ENCODE data around the gene NOP9. TPM values are rescaled to one million over a fixed set of nuclear protein-coding genes. Genes with fewer than 3 reads are reported as not detected.
"Not testable (repeated sequence)": the region's sequence is repeated elsewhere in the genome, so short reads cannot be mapped to it uniquely, and the experiment has no call there.

The NOP9 gene
- total RNA-seq, 4 donors from 2014 or later: 14.5 to 30.0 (median 22.4) TPM

DNA sequence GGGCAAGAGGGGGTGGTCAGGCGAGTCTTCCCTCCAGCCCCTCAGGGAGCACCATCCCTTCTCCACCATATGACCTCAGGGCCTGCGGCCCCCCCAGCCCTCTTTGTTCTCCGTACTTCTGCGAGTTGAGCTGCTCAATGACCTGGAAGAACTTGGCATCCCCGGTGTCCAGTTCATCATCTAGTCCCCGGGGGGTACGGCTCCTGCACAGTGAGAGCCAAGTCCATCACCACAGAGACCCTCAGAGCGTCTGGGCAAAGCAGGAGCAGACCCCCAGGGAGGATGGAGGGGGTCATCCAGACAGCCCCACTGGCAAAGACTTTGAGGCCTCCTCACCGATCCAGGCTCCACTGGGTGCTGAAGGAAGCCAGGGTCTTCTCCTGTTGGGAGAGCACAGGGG, 26.3 kb downstream of the NOP9 start:
- Histone ChIP-seq H3K27ac (no peak overlapping the region), H3K27me3 (no peaks in the 10 kb centered on the region)
- TF ChIP-seq, protein P1, sequence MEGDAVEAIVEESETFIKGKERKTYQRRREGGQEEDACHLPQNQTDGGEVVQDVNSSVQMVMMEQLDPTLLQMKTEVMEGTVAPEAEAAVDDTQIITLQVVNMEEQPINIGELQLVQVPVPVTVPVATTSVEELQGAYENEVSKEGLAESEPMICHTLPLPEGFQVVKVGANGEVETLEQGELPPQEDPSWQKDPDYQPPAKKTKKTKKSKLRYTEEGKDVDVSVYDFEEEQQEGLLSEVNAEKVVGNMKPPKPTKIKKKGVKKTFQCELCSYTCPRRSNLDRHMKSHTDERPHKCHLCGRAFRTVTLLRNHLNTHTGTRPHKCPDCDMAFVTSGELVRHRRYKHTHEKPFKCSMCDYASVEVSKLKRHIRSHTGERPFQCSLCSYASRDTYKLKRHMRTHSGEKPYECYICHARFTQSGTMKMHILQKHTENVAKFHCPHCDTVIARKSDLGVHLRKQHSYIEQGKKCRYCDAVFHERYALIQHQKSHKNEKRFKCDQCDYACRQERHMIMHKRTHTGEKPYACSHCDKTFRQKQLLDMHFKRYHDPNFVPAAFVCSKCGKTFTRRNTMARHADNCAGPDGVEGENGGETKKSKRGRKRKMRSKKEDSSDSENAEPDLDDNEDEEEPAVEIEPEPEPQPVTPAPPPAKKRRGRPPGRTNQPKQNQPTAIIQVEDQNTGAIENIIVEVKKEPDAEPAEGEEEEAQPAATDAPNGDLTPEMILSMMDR (IDR thresholded peaks at IDR 0.05): no peak
- no peak for TF ChIP-seq POLR2A (IDR thresholded peaks at IDR 0.05)

DNA sequence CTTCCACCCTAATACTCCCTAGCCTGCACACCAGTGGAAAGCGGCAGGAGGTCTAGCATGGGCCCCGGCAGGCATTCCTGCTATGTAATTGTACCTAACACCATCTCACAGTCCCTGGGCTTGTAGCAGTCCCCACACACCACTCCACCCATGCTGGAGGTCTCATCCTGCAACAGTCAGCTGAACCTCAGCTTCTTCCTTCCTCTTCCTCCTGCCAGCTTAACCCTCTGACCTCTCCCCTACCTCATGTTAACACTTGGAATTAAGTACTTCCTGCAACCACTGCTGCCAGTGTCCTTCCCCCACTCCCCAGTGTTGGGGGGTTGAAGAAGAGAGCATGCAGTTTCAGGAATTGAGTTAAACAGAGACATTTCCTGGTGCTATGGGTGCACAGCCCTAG, 27.7 kb downstream of the NOP9 start:
- TF ChIP-seq, protein P1 (IDR thresholded peaks at IDR 0.05): no peak
- TF ChIP-seq POLR2A (IDR thresholded peaks at IDR 0.05): no peak
- Histone ChIP-seq H3K27ac (no peak overlapping the region), H3K27me3 (no peaks in the 10 kb centered on the region), H3K4me1 (peaks cover 0 to 3% (median 2%) of the 10 kb centered on the region in 4 donors), H3K4me3 (no peak overlapping the region), H3K9me3 (no peaks in the 10 kb centered on the region), H3K36me3 (no peaks in the 10 kb centered on the region)
- no peak for DNase-seq

More for the DNA sequence above, 26.3 kb downstream of the NOP9 start:
- no peak for DNase-seq
- H3K36me3 ChIP-seq: no peaks in the 10 kb centered on the region
- H3K9me3 ChIP-seq: no peaks in the 10 kb centered on the region
- no peak overlapping the region for H3K4me3 ChIP-seq
- H3K4me1 ChIP-seq: no peaks in the 10 kb centered on the region

DNA sequence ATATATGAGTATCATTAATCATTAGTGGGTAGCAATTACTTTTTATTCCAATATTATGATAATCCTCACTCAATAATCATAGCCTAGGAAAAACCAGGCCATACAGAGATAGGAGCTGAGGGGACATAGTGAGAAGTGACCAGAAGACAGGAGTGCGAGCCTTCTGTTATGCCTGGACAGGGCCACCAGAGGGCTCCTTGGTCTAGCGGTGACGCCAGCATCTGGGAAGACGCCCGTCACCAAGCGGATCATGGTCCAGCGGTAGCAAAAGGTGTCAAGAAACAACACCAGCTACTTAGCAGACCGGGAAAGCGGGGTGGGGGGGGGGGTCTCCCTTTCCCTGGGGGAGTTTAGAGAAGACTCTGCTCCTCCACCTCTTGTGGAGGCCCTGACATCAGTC, 28.3 kb downstream of the NOP9 start:
- H3K27ac ChIP-seq, H3K4me1 ChIP-seq, H3K27me3 ChIP-seq, H3K9me3 ChIP-seq, H3K4me3 ChIP-seq, H3K36me3 ChIP-seq: not testable (repeated sequence)
- TF ChIP-seq, protein P1 (IDR thresholded peaks at IDR 0.05): peak; percentile 20 to 86 (median 66)
- peak in 1 of 3 donors; percentile 82 for DNase-seq

DNA sequence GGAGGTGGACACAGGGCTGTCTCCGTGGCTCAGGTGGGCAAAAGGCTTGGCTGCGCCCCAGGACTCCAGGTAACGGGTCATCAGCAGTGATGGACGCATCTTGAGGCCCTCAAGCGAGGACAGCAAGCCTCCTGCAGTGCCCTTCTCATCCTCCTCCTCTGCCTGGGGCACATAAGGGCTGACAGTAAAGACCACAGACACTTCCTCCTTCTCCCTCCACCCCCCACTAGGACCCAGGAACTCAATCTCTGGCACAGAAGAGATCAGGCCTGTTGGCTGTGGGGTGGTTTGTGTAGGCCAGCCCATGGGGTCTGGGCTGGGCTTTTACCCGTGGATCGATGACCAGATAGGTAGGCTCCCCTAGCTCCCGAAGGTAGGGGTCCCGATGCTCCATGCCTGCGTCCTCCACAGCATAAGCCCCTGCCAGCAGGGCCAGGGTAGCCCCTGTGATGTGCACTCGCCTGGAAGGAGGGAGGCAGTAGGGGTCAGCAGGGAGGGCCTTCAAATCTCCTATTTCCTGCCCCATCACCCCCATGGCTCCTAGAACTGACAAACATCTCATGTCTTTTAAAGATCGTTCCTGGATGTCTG, 29.5 kb downstream of the NOP9 start:
- Histone ChIP-seq H3K4me3 (no peak overlapping the region), H3K27me3 (no peaks in the 10 kb centered on the region), H3K4me1 (peaks cover 5 to 19% (median 19%) of the 10 kb centered on the region in 4 donors), H3K36me3 (no peaks in the 10 kb centered on the region), H3K27ac (peak overlapping the region in 1 of 4 donors; percentile 45), H3K9me3 (no peaks in the 10 kb centered on the region)
- no peak for DNase-seq
- TF ChIP-seq POLR2A (IDR thresholded peaks at IDR 0.05): no peak
- TF ChIP-seq, protein P1 (IDR thresholded peaks at IDR 0.05): no peak

DNA sequence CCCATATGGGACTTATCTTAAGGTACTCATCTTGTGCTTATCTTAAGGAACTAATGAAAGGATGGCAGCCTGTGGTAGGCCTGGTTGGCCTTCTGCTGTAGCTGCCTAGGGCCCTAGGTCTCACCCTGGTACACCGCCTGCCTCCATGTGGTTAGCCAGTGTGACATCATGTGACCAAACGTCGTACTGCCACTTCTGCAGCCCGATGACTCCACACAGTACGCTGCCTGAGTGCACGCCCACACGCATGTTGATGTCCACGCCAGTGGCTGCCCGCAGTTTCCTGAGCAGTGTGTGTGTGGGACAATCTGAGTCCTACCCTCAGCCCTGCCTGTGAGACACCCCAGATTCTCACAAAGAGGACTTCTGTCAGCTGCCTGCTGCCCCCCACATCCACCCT, 30.1 kb downstream of the NOP9 start:
- Histone ChIP-seq H3K9me3 (no peaks in the 10 kb centered on the region), H3K4me3 (no peak overlapping the region), H3K27me3 (peaks cover 0 to 5% of the 10 kb centered on the region in 2 donors), H3K27ac (peak overlapping the region in 1 of 4 donors; percentile 45), H3K36me3 (no peaks in the 10 kb centered on the region), H3K4me1 (peaks cover 5 to 25% (median 24%) of the 10 kb centered on the region in 4 donors)
- TF ChIP-seq, protein P1 (IDR thresholded peaks at IDR 0.05): no peak
- no peak for TF ChIP-seq POLR2A (IDR thresholded peaks at IDR 0.05)
- DNase-seq: peak in 2 of 3 donors; percentile 59 to 87
